ENCODE results near the gene RPS19.

RPS19 gene

DNA sequence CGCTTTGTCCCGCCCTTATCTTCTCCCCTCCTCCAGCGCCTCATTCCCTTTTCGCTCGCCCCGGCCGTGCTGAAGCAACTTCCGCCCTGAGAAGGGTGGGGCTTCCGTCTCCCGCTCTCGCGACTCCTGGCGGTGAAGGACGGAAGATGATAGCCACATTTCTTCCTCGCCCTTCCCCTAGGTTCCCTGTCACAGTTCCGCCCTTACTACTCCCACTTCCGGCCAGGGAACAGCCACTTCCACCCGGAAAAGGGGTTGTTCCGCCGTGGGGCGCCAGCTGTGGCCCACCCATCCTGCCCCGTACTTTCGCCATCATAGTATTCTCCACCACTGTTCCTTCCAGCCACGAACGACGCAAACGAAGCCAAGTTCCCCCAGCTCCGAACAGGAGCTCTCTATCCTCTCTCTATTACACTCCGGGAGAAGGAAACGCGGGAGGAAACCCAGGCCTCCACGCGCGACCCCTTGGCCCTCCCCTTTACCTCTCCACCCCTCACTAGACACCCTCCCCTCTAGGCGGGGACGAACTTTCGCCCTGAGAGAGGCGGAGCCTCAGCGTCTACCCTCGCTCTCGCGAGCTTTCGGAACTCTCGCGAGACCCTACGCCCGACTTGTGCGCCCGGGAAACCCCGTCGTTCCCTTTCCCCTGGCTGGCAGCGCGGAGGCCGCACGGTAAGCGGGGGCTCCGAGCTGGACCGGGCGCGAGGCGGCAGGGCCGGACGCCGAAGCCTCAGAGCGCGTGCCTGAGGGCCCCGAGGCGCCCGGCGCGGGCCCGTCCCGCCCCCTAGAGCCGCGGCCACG, at the start of gene RPS19:
TSS of gene RPS19 (plus strand) at position 638 of the 801 bp plus-strand sequence. CDS start 520 bp downstream, outside the sequence.
- POLR2A ChIA-PET = interaction anchor here (0.8 to 2.5 kb wide), 10 partner anchors 9 to 535 kb away, joined by 3 to 27 read pairs (median 6); partner anchors contain the start of gene RABAC1
- CTCF ChIA-PET = interaction anchor here (0.6 to 2.9 kb wide), 12 partner anchors 9 to 175 kb away, joined by 3 to 11 read pairs (median 4); partner anchors contain the start of gene RABAC1
- TF ChIP-seq, protein P1, sequence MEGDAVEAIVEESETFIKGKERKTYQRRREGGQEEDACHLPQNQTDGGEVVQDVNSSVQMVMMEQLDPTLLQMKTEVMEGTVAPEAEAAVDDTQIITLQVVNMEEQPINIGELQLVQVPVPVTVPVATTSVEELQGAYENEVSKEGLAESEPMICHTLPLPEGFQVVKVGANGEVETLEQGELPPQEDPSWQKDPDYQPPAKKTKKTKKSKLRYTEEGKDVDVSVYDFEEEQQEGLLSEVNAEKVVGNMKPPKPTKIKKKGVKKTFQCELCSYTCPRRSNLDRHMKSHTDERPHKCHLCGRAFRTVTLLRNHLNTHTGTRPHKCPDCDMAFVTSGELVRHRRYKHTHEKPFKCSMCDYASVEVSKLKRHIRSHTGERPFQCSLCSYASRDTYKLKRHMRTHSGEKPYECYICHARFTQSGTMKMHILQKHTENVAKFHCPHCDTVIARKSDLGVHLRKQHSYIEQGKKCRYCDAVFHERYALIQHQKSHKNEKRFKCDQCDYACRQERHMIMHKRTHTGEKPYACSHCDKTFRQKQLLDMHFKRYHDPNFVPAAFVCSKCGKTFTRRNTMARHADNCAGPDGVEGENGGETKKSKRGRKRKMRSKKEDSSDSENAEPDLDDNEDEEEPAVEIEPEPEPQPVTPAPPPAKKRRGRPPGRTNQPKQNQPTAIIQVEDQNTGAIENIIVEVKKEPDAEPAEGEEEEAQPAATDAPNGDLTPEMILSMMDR (IDR thresholded peaks at IDR 0.05; ENCODE audit: insufficient read depth, low read length, missing control alignments) = peak; percentile 62
- DNase-seq (ENCODE audit: low read depth, low spot score) = peak; percentile 87
- H3K4me3 ChIP-seq (ENCODE audit: low read depth, low read length) = peak within 1 kb of the TSS; percentile 98

DNA sequence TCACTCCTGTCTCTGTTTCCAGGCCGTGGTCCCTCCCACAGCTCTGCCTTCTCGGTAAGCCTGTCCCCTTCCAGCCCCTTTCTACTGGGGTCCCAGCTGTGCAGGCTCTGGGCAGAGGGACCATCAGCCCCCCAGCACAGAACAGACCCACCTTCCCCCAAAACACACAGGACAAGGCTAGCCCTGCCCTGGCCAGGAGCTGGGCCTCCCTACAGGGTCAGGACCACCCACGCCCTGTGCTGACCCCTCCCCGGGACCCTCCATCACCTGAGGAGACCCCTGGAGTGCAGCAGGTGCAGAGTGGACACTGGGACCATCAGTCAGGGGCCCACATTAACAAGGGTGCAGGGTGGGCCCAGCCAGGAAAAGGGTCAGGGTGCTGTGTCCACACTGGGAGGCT, 49.8 kb upstream of the RPS19 start:
- DNase-seq (ENCODE audit: low read depth, low spot score) = no peak
- CTCF ChIA-PET = no interaction called here
- no peak overlapping the region for H3K4me3 ChIP-seq (ENCODE audit: low read depth, low read length)
- POLR2A ChIA-PET = no interaction called here
- TF ChIP-seq, protein P1 (IDR thresholded peaks at IDR 0.05; ENCODE audit: insufficient read depth, low read length, missing control alignments) = no peak

DNA sequence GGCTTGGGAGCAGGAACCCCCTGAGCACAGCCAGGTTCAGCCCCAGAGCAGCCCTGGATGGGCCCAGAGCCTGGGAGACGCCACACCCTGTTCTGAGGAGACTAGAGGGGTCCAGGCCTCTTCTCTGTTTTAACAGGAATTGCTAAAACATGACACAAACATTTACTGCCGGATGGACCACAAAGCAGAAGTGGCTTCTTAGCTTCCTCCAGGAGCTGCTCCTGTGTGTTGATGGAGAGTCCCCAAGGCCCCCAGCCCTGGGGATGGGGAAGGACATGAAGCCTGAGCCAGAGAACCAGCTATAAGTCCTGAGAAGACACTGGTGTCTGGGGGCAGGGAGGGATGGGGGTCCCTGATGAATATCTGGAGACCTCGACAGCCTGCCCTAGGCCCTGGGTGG, 49.0 kb upstream of the RPS19 start:
- no peak for DNase-seq (ENCODE audit: low read depth, low spot score)
- ChIA-PET CTCF (interaction anchor here (1.0 kb wide), 1 partner anchor 16 kb away, joined by 3 read pairs; no protein-coding TSS in a partner anchor), POLR2A (no interaction called here)
- TF ChIP-seq, protein P1 (IDR thresholded peaks at IDR 0.05; ENCODE audit: insufficient read depth, low read length, missing control alignments) = no peak
- no peak overlapping the region for H3K4me3 ChIP-seq (ENCODE audit: low read depth, low read length)

DNA sequence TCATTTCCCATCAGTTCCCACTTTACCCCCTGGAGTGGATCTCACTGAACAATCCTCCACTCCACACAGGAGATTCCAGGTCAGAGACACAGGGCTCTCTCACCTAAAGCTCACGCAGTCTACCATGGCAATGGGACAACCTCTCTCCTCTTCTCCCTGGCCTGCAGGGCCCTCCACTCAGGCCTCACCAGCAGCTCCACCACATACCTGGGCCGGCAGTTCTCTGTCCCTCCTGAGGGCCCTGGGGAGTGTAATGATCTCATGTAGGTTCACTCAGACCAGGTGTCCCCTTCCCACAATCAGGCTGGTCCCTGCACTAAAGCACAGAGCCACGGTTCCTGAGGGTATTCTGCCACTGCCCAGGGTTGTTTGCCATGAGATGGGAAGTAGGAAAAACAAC, 48.1 kb upstream of the RPS19 start:
- TF ChIP-seq, protein P1 (IDR thresholded peaks at IDR 0.05; ENCODE audit: insufficient read depth, low read length, missing control alignments) = no peak
- no peak overlapping the region for H3K4me3 ChIP-seq (ENCODE audit: low read depth, low read length)
- ChIA-PET CTCF (interaction anchor here (1.0 kb wide), 1 partner anchor 17 kb away, joined by 3 read pairs; no protein-coding TSS in a partner anchor), POLR2A (no interaction called here)
- DNase-seq (ENCODE audit: low read depth, low spot score) = no peak

DNA sequence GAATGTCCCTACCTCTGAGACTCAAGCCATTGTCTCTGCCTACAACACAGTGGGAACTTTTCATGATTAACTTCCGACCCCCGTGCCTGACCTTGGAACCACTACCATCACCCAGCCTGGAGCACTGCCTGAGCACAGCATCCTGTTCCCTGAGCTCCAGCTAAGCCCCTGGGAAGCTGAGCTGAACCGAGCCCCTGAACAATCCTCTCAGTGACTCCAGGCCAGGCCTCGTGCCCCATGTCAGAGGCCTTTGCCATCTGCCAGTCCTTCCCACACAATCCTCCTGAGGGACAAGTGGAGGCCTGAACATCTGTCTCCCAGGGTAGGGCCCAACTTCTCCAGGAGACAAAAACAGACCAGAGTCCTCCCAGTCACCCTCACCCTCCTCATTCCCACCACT, 46.1 kb upstream of the RPS19 start:
- no peak overlapping the region for H3K4me3 ChIP-seq (ENCODE audit: low read depth, low read length)
- POLR2A ChIA-PET = no interaction called here
- DNase-seq (ENCODE audit: low read depth, low spot score) = no peak
- TF ChIP-seq, protein P1 (IDR thresholded peaks at IDR 0.05; ENCODE audit: insufficient read depth, low read length, missing control alignments) = no peak
- CTCF ChIA-PET = interaction anchor here (1.2 to 1.3 kb wide), 2 partner anchors 19 to 20 kb away, joined by 3 to 5 read pairs; no protein-coding TSS in a partner anchor

DNA sequence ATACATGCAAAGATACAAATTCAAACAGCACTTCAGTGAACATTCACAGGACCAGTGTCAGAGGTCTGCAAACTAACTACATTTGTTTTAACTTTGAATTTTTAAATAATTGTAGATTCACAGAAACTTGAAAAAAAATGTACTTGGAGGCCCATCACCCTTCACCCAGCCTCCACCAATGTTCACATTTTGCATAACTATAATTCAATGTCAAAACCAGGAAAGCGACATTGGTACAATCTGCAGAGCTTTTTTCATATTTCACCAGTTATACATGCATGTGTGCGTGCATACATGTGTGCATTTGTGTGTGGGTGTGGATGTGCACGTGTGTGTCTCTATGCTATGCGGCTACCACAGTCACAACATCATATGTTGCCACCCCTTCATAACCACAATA, 44.8 kb upstream of the RPS19 start:
- DNase-seq (ENCODE audit: low read depth, low spot score) = no peak
- TF ChIP-seq, protein P1 (IDR thresholded peaks at IDR 0.05; ENCODE audit: insufficient read depth, low read length, missing control alignments) = no peak
- H3K4me3 ChIP-seq (ENCODE audit: low read depth, low read length) = no peak overlapping the region
- ChIA-PET CTCF (no interaction called here), POLR2A (no interaction called here)
